Tibial nerve (tissue), 4 donors: ENCODE results near the gene ITGA3. TPM values are rescaled to one million over a fixed set of nuclear protein-coding genes. Genes with fewer than 3 reads are reported as not detected.

Experiments used
- DNase-seq, 2 donors: peaks; one replicate each; pipeline ENCODE4 v3.0.0-alpha.2; 2019; ENCODE audit warnings: low spot score in 2 of 2
- H3K27ac ChIP-seq, 4 donors: fragments of 200-600 bp; sonication (generic) in 3 of 4; one replicate each; pipeline ENCODE4 v1.5.1; 2017 to 2019; ENCODE audit warnings: mild to moderate bottlenecking in 1 of 4
- H3K27me3 ChIP-seq, 2 donors: fragments of 200-600 bp; sonication (generic) in 1 of 2; one replicate each; pipeline versions ENCODE4 v1.5.1 to v1.6.0; 2017 to 2019
- H3K36me3 ChIP-seq, 3 donors: fragments of 200-600 bp; sonication (generic); one replicate each; pipeline ENCODE4 v1.5.1; 2018 to 2019
- H3K4me1 ChIP-seq, 4 donors: fragments of 200-600 bp; sonication (generic) in 3 of 4; one replicate each; pipeline ENCODE4 v1.5.1; 2017 to 2019
- H3K4me3 ChIP-seq, 4 donors: fragments of 200-600 bp; sonication (generic) in 3 of 4; one replicate each; pipeline ENCODE4 v1.5.1; 2017 to 2019; ENCODE audit warnings: mild to moderate bottlenecking in 1 of 4, moderate library complexity in 1 of 4
- H3K9me3 ChIP-seq, 4 donors: fragments of 200-600 bp; sonication (generic) in 3 of 4; one replicate each; pipeline ENCODE4 v1.5.1; 2017 to 2019
- EP300 ChIP-seq, 2 donors: sonication (generic); formaldehyde crosslinking; IDR thresholded peaks; one replicate each; pipeline ENCODE4 v1.6.1; 2017; ENCODE audit warnings: antibody characterized with exemption in 2 of 2, mild to moderate bottlenecking in 1 of 2
- POLR2A ChIP-seq, 2 donors: fragments of 450-650 bp; IDR thresholded peaks; one replicate each; pipeline ENCODE4 v1.6.1; 2017; ENCODE audit warnings: antibody characterized with exemption in 2 of 2, mild to moderate bottlenecking in 2 of 2, moderate library complexity in 2 of 2
- WGBS, 2 donors: methylation state at CpG; one replicate each; pipeline ENCODE4 v1.1.5; 2018; 5-methylcytosine and 5-hydroxymethylcytosine counted together
- total RNA-seq, 4 donors: library from RNA; depleted of rRNA; stranded (reverse); fragments of >200 nt; gene quantifications; one replicate each; pipeline ENCODE4 v1.1.0, GENCODE V29; 2016
- TF ChIP-seq, protein P1 (sequence below), 5 experiments: fragments of 200-600 bp in 3 of 5; fragments of 450-650 bp in 2 of 5; sonication (generic) in 3 of 5; IDR thresholded peaks; one replicate each; pipeline ENCODE4 v1.5.1; 2016 to 2019; ENCODE audit warnings: antibody characterized with exemption in 5 of 5, mild to moderate bottlenecking in 3 of 5, moderate library complexity in 2 of 5

ITGA3 gene
- total RNA-seq, 4 donors from 2014 or later = 59.2 to 85.7 (median 69.1) TPM

DNA sequence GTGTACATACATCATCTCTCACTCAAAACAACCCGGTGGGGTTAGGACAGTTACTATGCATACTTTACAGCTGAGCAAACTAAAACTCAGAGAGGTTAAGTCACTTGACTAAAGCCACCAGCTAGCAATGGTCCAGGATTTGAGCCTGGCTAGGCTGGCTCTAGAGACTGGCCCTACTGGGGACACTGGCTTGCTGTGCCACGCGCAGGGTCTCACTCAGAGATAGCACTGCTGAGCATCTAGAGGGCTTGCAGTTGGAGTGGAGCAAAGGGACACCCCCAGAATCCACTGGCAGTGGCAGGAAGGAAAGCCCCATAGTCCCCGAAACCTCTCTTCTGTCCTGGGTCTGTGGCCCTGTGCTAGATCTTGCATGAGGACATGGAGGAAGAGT lies 62.9 kb downstream of the ITGA3 start:
- no peak for DNase-seq
- WGBS, 2 donors = 86 to 91% methylated on average over 3 to 4 of the region's 4 CpGs

DNA sequence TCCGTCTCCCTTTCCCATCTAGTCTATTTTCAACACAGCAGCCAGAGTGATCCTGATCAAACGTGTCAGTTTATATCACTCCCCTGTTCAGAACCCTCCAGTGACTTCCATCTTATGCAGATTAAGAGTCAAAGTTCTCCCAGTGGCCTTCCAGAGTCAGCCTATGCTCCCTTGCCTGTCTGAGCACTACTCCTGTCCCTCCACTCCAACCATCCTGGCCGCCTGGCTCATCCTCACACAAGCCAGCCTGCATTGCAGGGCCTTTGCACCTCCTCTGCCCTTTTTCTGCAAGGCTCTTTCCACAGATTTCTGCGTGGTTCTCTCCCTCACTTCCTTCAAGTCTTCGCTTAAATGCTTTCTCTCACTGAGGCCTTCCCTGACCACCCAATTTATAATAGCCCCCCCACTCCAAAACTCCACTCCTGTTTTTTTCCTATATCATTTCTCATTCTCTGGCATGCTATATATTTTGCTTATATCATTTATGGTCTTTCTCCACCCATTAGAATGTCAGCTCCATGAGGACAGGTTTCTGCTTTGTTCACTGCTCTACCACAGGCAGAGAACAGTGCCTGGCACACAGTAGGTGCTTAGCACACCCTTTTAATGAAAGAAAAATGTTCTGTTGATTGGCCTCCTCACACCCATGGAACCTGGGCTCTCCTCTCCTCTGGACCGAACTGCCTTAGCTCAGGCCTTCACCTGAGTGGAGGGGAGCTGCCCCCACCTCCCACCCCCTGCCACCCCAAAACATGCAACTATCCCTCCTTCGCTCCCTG lies 64.8 kb downstream of the ITGA3 start:
- Histone ChIP-seq H3K27me3 (peaks cover 0 to 30% of the 10 kb centered on the region in 2 donors), H3K27ac (no peak overlapping the region), H3K4me3 (no peak overlapping the region), H3K4me1 (peaks cover 0 to 20% (median 8%) of the 10 kb centered on the region in 4 donors), H3K36me3 (no peaks in the 10 kb centered on the region), H3K9me3 (no peaks in the 10 kb centered on the region)
- DNase-seq = no peak
- 90% methylated on average over 7 of the region's 7 CpGs for WGBS, 2 donors
- TF ChIP-seq, protein P1, sequence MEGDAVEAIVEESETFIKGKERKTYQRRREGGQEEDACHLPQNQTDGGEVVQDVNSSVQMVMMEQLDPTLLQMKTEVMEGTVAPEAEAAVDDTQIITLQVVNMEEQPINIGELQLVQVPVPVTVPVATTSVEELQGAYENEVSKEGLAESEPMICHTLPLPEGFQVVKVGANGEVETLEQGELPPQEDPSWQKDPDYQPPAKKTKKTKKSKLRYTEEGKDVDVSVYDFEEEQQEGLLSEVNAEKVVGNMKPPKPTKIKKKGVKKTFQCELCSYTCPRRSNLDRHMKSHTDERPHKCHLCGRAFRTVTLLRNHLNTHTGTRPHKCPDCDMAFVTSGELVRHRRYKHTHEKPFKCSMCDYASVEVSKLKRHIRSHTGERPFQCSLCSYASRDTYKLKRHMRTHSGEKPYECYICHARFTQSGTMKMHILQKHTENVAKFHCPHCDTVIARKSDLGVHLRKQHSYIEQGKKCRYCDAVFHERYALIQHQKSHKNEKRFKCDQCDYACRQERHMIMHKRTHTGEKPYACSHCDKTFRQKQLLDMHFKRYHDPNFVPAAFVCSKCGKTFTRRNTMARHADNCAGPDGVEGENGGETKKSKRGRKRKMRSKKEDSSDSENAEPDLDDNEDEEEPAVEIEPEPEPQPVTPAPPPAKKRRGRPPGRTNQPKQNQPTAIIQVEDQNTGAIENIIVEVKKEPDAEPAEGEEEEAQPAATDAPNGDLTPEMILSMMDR (IDR thresholded peaks at IDR 0.05) = no peak
- TF ChIP-seq EP300 (IDR thresholded peaks at IDR 0.05) = no peak
- TF ChIP-seq POLR2A (IDR thresholded peaks at IDR 0.05) = no peak

More for the DNA sequence above, 62.9 kb downstream of the ITGA3 start:
- Histone ChIP-seq H3K27me3 (peaks cover 0 to 34% of the 10 kb centered on the region in 2 donors), H3K9me3 (no peaks in the 10 kb centered on the region), H3K27ac (no peak overlapping the region), H3K4me3 (no peak overlapping the region), H3K36me3 (no peaks in the 10 kb centered on the region), H3K4me1 (peaks cover 0 to 25% (median 8%) of the 10 kb centered on the region in 4 donors)
- TF ChIP-seq POLR2A (IDR thresholded peaks at IDR 0.05) (no peak), EP300 (IDR thresholded peaks at IDR 0.05) (no peak)
- TF ChIP-seq, protein P1 (IDR thresholded peaks at IDR 0.05) = no peak

DNA sequence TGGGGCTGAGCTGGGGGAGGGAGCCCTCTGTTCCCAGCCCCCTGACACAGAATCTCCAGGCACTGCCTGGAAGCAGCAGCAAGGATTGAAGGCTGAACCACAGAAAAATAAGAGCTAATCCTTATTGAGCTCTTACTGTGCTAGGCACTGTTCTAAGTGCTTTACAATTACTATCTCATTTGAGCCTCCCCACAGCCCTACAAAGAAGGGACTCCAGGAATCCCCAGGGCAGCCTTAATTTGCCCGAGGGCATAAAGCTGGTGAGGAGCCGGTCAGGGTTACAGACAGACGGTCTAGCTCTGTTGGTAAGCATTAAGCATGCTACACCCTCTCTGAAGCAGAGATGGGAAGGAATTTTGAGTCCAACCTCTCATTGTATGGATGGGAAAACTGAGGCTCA lies 67.0 kb downstream of the ITGA3 start:
- TF ChIP-seq, protein P1 (IDR thresholded peaks at IDR 0.05) = no peak
- TF ChIP-seq POLR2A (IDR thresholded peaks at IDR 0.05) (no peak), EP300 (IDR thresholded peaks at IDR 0.05) (no peak)
- H3K27me3 ChIP-seq = peaks cover 0 to 20% of the 10 kb centered on the region in 2 donors
- H3K9me3 ChIP-seq = no peaks in the 10 kb centered on the region
- no peaks in the 10 kb centered on the region for H3K36me3 ChIP-seq
- no peak for DNase-seq
- no peak overlapping the region for H3K4me3 ChIP-seq
- peaks cover 0 to 13% (median 3%) of the 10 kb centered on the region in 4 donors for H3K4me1 ChIP-seq
- 75 to 90% methylated on average over 3 of the region's 3 CpGs for WGBS, 2 donors
- peak overlapping the region in 1 of 4 donors; percentile 46 for H3K27ac ChIP-seq

DNA sequence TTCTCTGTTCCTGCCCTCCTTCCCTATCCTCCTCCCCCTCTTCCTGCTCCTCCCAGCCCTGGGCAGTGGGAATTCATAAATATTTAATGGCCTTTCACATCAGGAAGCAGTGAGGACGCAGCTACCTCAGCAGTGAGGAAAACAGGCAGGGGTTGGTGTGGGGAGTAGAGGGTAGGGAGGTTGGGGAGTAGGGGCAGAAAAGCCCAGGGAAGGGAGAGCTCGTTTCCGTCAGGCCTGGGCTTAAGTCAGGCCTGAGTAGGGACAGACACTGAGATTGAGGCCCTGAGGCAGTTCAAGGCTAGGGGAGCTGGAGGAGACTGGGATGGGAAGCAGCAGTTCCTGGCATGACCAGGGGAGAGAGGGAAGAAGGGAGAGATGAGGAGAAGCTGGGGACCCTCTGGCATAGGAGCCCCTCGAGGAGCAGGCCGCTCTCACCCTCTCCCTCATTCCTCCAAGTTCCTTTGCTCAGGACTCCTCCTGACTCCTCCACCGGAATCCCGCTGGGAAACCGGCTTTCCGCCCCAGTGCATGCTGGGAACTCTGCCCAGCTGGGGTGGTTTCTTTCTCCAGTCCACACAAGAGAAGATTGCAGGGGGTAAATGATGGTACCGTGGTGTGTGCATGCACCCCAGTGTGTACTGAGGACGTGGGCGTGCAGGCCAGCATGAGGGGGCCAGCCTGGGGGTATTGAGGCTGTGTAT lies 67.9 kb downstream of the ITGA3 start:
- Histone ChIP-seq H3K36me3 (no peaks in the 10 kb centered on the region), H3K9me3 (no peaks in the 10 kb centered on the region), H3K4me3 (no peak overlapping the region), H3K27ac (peak overlapping the region in 2 of 4 donors; percentile 46 to 50), H3K4me1 (peaks cover 0 to 21% (median 6%) of the 10 kb centered on the region in 4 donors), H3K27me3 (peaks cover 0 to 20% of the 10 kb centered on the region in 2 donors)
- TF ChIP-seq POLR2A (IDR thresholded peaks at IDR 0.05) (no peak), EP300 (IDR thresholded peaks at IDR 0.05) (no peak)
- TF ChIP-seq, protein P1 (IDR thresholded peaks at IDR 0.05) = no peak
- 36 to 46% methylated on average over 12 of the region's 12 CpGs for WGBS, 2 donors
- DNase-seq = no peak
